Endothelial cell of umbilical vein (primary cell): ENCODE measurements around the gene SV2A. TPM values are rescaled to one million over a fixed set of nuclear protein-coding genes. Genes with fewer than 3 reads are reported as not detected.

Experiments
- BruUV-seq: library from RNA; stranded (reverse); fragments of 400-500 nt; replicated peaks from 2 replicates; lab custom pipeline; 2021; lab: Mats Ljungman, UMichigan
- CTCF ChIA-PET: fragments of 300-600, 350-600 bp; sonication (Branson Sonifier 250); formaldehyde crosslinking; loops from one replicate; lab custom pipeline; 2021; ENCODE audit warnings: antibody characterized with exemption, inconsistent platforms; lab: Charles Lee
- POLR2A ChIA-PET: fragments of 300-600, 350-600 bp; sonication (Branson Sonifier 250); formaldehyde crosslinking; loops from one replicate; lab custom pipeline; 2021; ENCODE audit warnings: antibody characterized with exemption, inconsistent platforms; lab: Charles Lee
- DNase-seq: peaks from one replicate; pipeline ENCODE4 v3.0.0-alpha.2; 2011; ENCODE audit warnings: low read depth, low spot score
- FAIRE-seq: peaks from 2 replicates; lab custom pipeline; 2011; peaks lifted over from hg19 to GRCh38; lab: Jason Lieb, UNC
- H2AFZ ChIP-seq: 2 replicates; pipeline ENCODE4 v1.6.0; 2012; ENCODE audit warnings: low read depth, low read length, control low read depth, inconsistent platforms
- H3K27ac ChIP-seq: 2 replicates; pipeline ENCODE4 v1.5.1; 2011; ENCODE audit warnings: low read depth, mild to moderate bottlenecking, control low read depth, low read length, moderate library complexity; ENCODE audit not compliant: insufficient read depth
- H3K27me3 ChIP-seq, 2 experiments: 2 replicates each; pipeline versions ENCODE4 v1.6.0 to v1.6.1; 2011; ENCODE audit warnings: low read length in 2 of 2, mixed read lengths in 1 of 2; ENCODE audit not compliant: control insufficient read depth in 2 of 2, insufficient read depth in 2 of 2
- H3K36me3 ChIP-seq, 2 experiments: 2 replicates in 1 of 2; 3 replicates in 1 of 2; pipeline ENCODE4 v1.5.1; 2011; ENCODE audit warnings: low read length in 2 of 2, mild to moderate bottlenecking in 1 of 2, moderate library complexity in 1 of 2; ENCODE audit not compliant: control insufficient read depth in 2 of 2, insufficient read depth in 2 of 2; ENCODE audit errors: extremely low read depth in 1 of 2
- H3K4me1 ChIP-seq: 3 replicates; pipeline ENCODE4 v1.5.1; 2011; ENCODE audit warnings: mild to moderate bottlenecking, low read length; ENCODE audit not compliant: control insufficient read depth, insufficient read depth; ENCODE audit errors: extremely low read depth
- H3K4me2 ChIP-seq: 2 replicates; pipeline ENCODE4 v1.6.1; 2011; ENCODE audit warnings: low read length, control low read depth, mixed read lengths; ENCODE audit not compliant: insufficient read depth
- H3K4me3 ChIP-seq, 3 experiments: fragments of 200-600 bp in 1 of 3; sonication (generic), shearing (Covaris generic) in 1 of 3; replicated peaks in 1 of 3; 2 replicates each; pipeline ENCODE4 v1.5.1; 2011 to 2016; ENCODE audit warnings: control low read depth in 3 of 3, low read length in 3 of 3, mild to moderate bottlenecking in 2 of 3, inconsistent platforms in 1 of 3, low read depth in 1 of 3, moderate library complexity in 1 of 3; ENCODE audit not compliant: insufficient read depth in 1 of 3
- H3K79me2 ChIP-seq: 2 replicates; pipeline ENCODE4 v1.6.0; 2012; ENCODE audit warnings: low read length, inconsistent platforms; ENCODE audit not compliant: control insufficient read depth, insufficient read depth
- H3K9ac ChIP-seq: replicated peaks from 2 replicates; pipeline ENCODE3; 2011; ENCODE audit warnings: low read length, control low read depth; ENCODE audit not compliant: insufficient read depth; ENCODE audit errors: extremely low read depth
- H3K9me1 ChIP-seq: replicated peaks from 3 replicates; pipeline ENCODE4 v1.6.0; 2011; ENCODE audit warnings: mild to moderate bottlenecking, low read length; ENCODE audit not compliant: control insufficient read depth, insufficient read depth; ENCODE audit errors: extremely low read depth
- H3K9me3 ChIP-seq: replicated peaks from 2 replicates; pipeline ENCODE4 v1.5.1; 2012; ENCODE audit warnings: low read length, inconsistent platforms; ENCODE audit not compliant: control insufficient read depth, insufficient read depth
- H4K20me1 ChIP-seq: replicated peaks from 2 replicates; pipeline ENCODE3; 2011; ENCODE audit warnings: mild to moderate bottlenecking, low read length; ENCODE audit not compliant: control insufficient read depth, insufficient read depth; ENCODE audit errors: extremely low read depth
- EZH2 ChIP-seq: IDR thresholded peaks from 2 replicates; pipeline ENCODE4 v1.6.1; 2012; ENCODE audit warnings: borderline replicate concordance, low read depth, mild to moderate bottlenecking, moderate library complexity, low read length, inconsistent platforms; ENCODE audit not compliant: severe bottlenecking
- FOS ChIP-seq: IDR thresholded peaks from 2 replicates; pipeline ENCODE4 v1.6.1; 2011; ENCODE audit warnings: mild to moderate bottlenecking, low read length, moderate library complexity, borderline replicate concordance; ENCODE audit not compliant: insufficient read depth
- GATA2 ChIP-seq: IDR thresholded peaks from 2 replicates; pipeline ENCODE4 v1.7.0; 2011; ENCODE audit warnings: low read depth, mild to moderate bottlenecking, moderate library complexity, mixed read lengths, low read length; ENCODE audit not compliant: insufficient read length, insufficient read depth
- JUN ChIP-seq: IDR thresholded peaks from 2 replicates; pipeline ENCODE4 v1.6.1; 2011; ENCODE audit warnings: borderline replicate concordance, low read depth; ENCODE audit not compliant: insufficient read length, insufficient read depth
- MYC ChIP-seq: IDR thresholded peaks from one replicate; pipeline ENCODE4 v1.6.1; 2011; ENCODE audit warnings: mild to moderate bottlenecking, low read depth, low read length
- POLR2A ChIP-seq: IDR thresholded peaks from 2 replicates; pipeline ENCODE4 v1.6.1; 2012; ENCODE audit warnings: low read depth, mild to moderate bottlenecking, control low read depth, low read length
- POLR2AphosphoS5 ChIP-seq: IDR thresholded peaks from 2 replicates; pipeline ENCODE4 v1.6.1; 2012; ENCODE audit warnings: low read depth, mild to moderate bottlenecking, control low read depth, low read length, moderate library complexity; ENCODE audit not compliant: insufficient read depth
- dilution Hi-C: fragments of 300-500 bp; cut with MboI; formaldehyde crosslinking; loops from one replicate; pipeline ENCODE4 v1.15.0; 2019; ENCODE audit warnings: low sequenced_read_pairs; ENCODE audit not compliant: extremely low pct_ligation_motif_present
- intact Hi-C: fragments of 100-400 bp; cut with micrococcal nuclease; formaldehyde crosslinking; loops from one replicate; pipeline ENCODE4 v1.10.0; 2022
- polyA plus RNA-seq, 4 experiments: library from polyadenylated mRNA; depleted of rRNA in 3 of 4; stranded (reverse) in 3 of 4; unstranded in 1 of 4; fragments of >200 nt; gene quantifications; 2 replicates each; pipeline versions ENCODE4 v1.2.1 to v1.2.3, GENCODE V29; 2011 to 2012; ENCODE audit warnings: missing spikeins in 1 of 4
- total RNA-seq: library from RNA; stranded (reverse); gene quantifications from 2 replicates; pipeline ENCODE4 v1.2.3, GENCODE V29; 2021
- TF ChIP-seq, protein P1 (sequence below), 2 donors: IDR thresholded peaks; 1 replicate in 1 of 2; 2 replicates in 1 of 2; pipeline ENCODE4 v1.5.1; 2011; ENCODE audit warnings: low read length in 2 of 2, mild to moderate bottlenecking in 2 of 2, moderate library complexity in 2 of 2, control low read depth in 1 of 2, inconsistent platforms in 1 of 2, low read depth in 1 of 2; ENCODE audit not compliant: insufficient read depth in 1 of 2; ENCODE audit errors: extremely low read depth in 1 of 2
- TF ChIP-seq, protein P2 (sequence below): IDR thresholded peaks from 2 replicates; pipeline ENCODE4 v1.6.1; 2011; ENCODE audit not compliant: insufficient read depth, insufficient read length

The SV2A gene
- total and polyA plus RNA-seq, 2 donors (not counting 3 experiments of a cell fraction or from before 2014, with no cell fraction given): 2.9 to 5.4 TPM

DNA sequence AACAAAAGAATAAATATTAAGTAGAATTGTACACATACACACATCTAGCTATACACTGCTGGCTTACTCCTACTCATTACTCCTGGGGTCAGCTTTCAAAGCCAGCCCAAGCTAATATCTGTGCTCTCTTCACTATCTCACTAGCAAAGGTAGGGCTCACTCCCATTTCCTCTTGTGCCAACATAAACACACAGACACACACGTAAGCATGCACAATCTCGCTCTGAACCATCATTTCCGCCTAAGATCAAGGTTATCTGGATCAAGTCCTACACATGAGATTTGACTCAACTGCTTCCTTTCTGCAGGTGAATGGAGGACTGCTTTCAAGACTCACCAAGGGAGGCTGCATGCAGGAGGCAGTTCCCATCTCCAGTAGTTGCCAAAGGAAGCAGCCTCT lies 47.8 kb upstream of the SV2A start:
- no peak for TF ChIP-seq JUN
- TF ChIP-seq, protein P1, sequence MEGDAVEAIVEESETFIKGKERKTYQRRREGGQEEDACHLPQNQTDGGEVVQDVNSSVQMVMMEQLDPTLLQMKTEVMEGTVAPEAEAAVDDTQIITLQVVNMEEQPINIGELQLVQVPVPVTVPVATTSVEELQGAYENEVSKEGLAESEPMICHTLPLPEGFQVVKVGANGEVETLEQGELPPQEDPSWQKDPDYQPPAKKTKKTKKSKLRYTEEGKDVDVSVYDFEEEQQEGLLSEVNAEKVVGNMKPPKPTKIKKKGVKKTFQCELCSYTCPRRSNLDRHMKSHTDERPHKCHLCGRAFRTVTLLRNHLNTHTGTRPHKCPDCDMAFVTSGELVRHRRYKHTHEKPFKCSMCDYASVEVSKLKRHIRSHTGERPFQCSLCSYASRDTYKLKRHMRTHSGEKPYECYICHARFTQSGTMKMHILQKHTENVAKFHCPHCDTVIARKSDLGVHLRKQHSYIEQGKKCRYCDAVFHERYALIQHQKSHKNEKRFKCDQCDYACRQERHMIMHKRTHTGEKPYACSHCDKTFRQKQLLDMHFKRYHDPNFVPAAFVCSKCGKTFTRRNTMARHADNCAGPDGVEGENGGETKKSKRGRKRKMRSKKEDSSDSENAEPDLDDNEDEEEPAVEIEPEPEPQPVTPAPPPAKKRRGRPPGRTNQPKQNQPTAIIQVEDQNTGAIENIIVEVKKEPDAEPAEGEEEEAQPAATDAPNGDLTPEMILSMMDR (IDR thresholded peaks at IDR 0.05; ENCODE audit: extremely low read depth in 1 of 2, insufficient read depth in 1 of 2, low read depth in 1 of 2, low read length in 2 of 2): no peak
- TF ChIP-seq, protein P2, sequence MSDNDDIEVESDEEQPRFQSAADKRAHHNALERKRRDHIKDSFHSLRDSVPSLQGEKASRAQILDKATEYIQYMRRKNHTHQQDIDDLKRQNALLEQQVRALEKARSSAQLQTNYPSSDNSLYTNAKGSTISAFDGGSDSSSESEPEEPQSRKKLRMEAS: no peak
- no peak for TF ChIP-seq MYC
- no peak for TF ChIP-seq POLR2AphosphoS5
- TF ChIP-seq POLR2A: no peak
- no peak for TF ChIP-seq GATA2
- TF ChIP-seq EZH2: no peak
- TF ChIP-seq FOS: no peak
- dilution Hi-C loops (no loop called here), intact Hi-C loops (no loop called here)
- FAIRE-seq (no peak), DNase-seq (no peak)
- ChIA-PET POLR2A (no interaction called here), CTCF (interaction anchor here (0.8 to 1.7 kb wide), 4 partner anchors 26 to 222 kb away, joined by 3 to 5 read pairs (median 3); no protein-coding TSS in a partner anchor)
- no peaks in the 10 kb centered on the region for H3K9me1 ChIP-seq
- no peak overlapping the region for H3K4me2 ChIP-seq
- BruUV-seq: no TSS peak
- H3K36me3 ChIP-seq: peaks cover 7 to 16% of the 10 kb centered on the region in 2 experiments
- no peaks in the 10 kb centered on the region for H4K20me1 ChIP-seq
- H3K79me2 ChIP-seq: no peaks in the 10 kb centered on the region
- no peak overlapping the region for H2AFZ ChIP-seq
- H3K27ac ChIP-seq: no peak overlapping the region
- H3K4me3 ChIP-seq: no peak overlapping the region
- no peaks in the 10 kb centered on the region for H3K4me1 ChIP-seq
- no peaks in the 10 kb centered on the region for H3K27me3 ChIP-seq
- H3K9ac ChIP-seq: no peak overlapping the region
- no peaks in the 10 kb centered on the region for H3K9me3 ChIP-seq
